HG03439 (cell line): Measurements from ENCODE around the gene LAG3.
"Not testable (repeated sequence)": the region's sequence is repeated elsewhere in the genome, so short reads cannot be mapped to it uniquely, and the experiment has no call there.

ENCODE experiments used
- ATAC-seq: cut with Tn5 transposase; IDR thresholded peaks from one replicate; pipeline ENCODE4 v1.9.1; 2021; ENCODE audit warnings: mild to moderate bottlenecking, moderate library complexity; ENCODE audit not compliant: unreplicated experiment

LAG3 gene

DNA sequence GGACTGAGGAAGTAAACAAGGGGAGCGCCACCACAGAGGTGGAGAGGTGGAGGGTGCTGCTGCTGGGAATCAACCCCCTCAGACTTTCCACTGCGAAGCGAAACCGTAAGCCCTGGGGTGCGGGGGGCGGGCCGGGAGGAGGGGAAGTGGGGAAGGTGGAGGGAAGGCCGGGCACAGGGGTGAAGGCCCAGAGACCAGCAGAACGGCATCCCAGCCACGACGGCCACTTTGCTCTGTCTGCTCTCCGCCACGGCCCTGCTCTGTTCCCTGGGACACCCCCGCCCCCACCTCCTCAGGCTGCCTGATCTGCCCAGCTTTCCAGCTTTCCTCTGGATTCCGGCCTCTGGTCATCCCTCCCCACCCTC lies at the start of gene LAG3:
Gene LAG3, plus strand, starts transcription at position 190 of the 365 bp plus-strand sequence. CDS start 333 bp downstream, outside the sequence.
- no peak for ATAC-seq

DNA sequence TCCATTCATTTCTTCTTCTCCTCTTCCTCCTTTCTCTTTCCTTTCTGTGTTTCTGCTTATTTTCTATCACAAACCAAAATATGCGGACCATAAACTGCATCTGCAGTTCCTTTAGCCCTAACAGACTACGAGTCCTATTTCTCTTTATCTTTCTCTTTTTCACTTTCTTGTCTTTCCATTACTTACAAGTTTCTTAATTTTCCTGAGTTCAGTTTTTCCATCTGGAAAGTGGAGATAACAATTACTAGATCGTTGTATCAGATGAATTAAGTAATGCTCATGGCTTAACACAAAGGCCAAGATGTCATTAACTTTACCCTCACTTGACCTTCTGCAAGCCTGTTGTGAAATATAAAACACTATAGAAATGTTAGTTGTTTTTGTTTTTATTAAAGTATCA lies 49.5 kb upstream of the LAG3 start:
- ATAC-seq: no peak

DNA sequence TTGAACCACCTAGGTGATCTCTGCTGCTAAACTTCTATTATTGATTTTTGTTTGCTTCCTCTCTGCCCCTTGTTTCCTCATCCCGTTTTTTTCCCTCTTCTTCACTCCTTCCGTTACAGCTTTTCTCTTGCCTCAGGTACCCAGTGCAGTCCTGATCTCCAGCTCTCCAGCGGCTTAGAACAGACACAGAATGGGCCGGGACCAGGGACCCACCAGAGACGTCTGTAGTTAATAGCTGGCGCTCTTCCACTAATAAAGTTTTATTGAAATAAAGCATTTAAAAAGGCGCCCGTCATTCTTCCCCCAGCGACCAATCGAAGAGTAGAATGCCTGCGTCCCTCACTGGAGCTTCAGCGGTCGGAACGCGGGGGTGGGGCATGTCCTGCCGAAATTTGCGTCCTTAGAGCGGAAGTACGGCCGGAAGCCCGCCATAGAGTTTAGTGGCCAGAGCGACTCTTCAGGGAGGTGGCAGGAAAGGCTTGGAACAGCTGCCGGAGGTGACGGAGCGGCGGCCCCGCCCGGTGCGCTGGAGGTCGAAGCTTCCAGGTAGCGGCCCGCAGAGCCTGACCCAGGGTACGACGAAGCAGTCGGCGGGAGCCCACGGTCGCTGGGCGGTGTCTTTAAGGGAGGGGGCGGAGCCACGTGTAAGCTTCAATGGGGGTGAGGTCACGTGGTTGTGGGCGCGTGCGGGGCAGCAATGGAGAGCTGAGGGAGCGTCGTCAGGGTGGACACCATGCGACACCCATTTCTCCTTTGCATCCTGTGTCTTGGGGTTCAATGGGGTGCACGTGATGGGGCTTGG lies 48.5 kb upstream of the LAG3 start, which contains the start of gene COPS7A:
Gene COPS7A, plus strand, starts transcription at position 440 of the 802 bp plus-strand sequence. CDS start 611 bp downstream, outside the sequence.
- ATAC-seq: peak; percentile 93

DNA sequence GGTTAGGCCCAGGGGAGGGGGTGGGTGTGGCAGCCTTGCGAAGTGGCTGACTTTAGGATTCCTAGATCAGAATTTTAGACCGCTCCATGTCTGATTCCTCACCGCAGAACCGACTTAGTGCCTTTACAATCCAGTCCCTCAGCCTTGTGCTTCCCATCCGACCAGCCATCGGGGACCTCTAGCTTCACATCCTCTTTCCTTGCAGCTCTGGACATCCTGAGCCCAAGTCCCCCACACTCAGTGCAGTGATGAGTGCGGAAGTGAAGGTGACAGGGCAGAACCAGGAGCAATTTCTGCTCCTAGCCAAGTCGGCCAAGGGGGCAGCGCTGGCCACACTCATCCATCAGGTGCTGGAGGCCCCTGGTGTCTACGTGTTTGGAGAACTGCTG lies 47.9 kb upstream of the LAG3 start:
- ATAC-seq: peak; percentile 17

DNA sequence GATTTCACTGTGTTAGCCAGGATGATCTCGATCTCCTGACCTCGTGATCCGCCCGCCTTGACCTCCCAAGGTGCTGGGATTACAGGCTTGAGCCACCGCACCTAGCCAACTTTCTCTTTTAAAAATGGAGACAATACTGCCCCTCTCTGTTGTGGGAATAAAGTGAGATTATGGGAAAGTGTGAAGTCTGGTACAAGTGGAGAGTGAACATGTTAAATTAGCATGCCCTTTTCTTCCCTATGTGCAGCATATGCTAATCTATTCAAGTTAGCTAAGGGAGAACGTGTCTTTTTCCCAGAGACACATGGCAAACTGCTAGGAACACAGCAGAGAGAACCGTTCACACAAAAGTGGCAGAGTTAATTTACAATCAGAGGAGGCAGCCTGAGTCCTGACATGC lies 47.0 kb upstream of the LAG3 start:
- no peak for ATAC-seq

DNA sequence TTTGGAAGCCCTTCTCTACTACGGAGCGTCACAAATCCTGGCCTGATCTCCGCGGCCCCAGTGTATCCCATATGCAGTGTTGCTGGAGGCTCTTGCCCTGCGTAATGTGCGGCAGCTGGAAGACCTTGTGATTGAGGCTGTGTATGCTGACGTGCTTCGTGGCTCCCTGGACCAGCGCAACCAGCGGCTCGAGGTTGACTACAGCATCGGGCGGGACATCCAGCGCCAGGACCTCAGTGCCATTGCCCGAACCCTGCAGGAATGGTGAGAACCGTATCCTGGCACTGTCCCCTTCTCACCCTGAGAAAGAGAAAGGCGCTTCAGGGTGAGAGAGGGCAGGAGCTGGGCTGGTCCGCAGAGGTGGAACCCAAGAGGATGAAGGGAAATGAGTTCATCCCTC lies 43.1 kb upstream of the LAG3 start:
- no peak for ATAC-seq

DNA sequence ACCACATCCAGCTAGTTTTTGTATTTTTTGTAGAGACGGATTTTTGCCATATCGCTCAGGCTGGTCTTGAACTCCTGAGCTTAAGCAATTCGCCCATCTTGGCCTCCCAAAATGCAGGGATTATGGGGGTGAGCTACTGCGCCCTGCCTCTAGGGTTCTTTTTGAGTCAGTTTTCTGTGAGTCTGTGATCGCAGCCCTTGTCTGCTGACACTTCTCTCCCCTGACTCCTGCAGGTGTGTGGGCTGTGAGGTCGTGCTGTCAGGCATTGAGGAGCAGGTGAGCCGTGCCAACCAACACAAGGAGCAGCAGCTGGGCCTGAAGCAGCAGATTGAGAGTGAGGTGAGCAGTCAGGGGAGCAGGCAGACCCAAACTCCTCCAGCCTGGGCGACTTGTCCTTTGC lies 42.2 kb upstream of the LAG3 start:
- no peak for ATAC-seq

DNA sequence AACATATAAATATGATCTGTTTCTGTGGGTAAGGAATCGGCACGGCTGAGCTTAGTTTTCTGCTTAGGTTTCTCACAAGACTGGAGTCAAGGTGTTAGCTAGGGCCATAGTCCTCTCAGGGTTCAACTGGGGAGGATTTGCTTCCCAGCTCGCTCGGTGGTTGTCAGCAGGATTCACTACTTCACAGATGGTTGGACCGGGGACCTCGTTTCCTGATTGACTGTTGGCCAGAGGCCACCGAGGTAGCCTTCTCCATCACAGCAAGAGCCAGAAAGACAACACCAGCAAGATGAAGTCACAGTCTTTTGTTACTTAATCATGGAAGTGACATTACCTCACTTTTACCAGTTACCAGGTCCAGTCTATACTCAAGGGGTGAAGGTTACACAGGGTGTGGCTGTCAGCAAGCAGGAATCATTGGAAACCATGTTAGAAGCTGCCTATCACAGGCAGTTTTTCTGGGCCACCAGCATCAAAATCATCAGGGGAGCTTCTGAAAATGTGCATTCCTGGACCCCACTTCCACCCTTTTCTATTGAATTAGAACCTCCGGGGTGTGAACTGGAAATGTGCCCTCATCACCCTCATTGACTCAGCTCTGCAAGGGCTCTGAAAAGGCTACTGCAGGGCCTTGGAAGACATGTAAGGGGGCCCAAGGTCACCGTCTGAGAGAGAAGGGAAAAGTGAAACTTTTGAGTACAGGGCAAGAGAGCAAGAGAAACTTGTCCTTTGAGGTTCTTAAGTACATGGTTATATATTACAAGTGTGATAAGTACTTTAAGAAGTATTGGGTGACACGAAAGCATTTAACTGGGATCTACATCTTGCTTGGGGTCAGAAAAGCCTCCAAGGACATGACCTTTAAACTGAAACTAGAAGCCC lies 37.6 kb upstream of the LAG3 start:
- no peak for ATAC-seq

DNA sequence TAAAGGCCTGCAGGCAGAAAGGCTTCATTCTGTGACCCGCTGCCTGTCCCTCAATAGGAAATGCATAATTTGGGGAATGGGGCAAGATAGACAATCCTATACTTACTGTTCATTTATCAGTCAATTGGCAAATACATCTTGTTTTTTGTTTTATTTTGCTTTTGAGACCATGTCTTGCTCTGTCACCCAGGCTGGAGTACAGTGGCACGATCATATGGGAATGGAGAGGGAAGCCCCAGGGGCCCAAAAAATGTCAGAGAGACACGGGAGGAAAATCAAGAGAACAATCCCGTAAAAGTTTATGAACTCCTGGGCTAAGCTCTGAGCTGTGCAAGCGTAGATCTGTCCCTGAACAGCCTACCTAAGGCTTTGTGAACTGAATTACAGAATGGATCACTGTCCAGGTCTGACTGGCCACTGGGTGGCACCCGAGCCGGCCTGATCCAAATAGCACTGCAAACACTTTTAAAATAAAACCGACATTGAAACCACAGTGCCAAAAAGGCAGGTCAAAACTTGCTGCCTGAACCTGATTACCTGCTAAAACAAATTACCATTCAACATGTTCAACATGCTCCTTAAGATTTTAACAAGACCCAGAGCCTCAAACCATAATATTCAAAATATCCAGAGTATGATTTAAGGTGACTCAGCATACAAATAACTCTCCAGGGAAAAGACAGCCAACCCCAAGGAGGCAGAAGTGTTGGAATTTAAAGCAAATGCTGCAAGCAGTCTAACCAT lies 36.7 kb upstream of the LAG3 start:
- ATAC-seq: no peak

DNA sequence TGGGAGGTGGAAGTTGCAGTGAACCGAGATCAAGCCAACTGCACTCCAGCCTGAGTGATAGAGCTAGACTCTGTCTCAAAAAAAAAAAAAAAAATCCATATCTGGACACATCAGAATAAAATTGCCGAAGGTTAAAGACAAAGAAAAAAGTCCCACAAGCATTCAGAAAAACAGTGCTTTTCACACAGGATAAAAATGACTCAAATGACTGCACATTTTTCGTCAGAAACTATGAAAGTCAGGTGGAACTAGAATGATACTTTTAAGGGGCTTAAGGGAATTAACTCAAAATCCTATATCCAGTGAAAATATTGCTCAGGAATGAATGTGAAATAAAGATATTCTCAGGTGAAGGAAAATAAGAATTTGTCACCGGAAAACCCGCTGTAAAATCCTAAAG lies 35.6 kb upstream of the LAG3 start:
- ATAC-seq: no peak

DNA sequence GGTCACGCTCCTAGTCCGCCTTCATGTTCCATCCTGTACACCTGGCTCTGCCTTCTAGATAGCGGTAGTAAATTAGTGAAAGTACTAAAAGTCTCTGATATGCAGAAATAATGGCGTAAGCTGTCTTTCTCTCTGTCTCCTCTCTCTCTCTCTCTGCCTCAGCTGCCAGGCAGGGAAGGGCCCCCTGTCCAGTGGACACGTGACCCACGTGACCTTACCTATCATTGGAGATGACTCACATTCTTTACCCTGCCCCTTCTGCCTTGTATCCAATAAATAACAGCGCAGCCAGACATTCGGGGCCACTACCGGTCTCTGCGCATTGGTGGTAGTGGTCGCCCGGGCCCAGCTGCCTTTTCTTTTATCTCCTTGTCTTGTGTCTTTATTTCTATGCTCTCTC lies 30.2 kb upstream of the LAG3 start:
- ATAC-seq: not testable (repeated sequence)

DNA sequence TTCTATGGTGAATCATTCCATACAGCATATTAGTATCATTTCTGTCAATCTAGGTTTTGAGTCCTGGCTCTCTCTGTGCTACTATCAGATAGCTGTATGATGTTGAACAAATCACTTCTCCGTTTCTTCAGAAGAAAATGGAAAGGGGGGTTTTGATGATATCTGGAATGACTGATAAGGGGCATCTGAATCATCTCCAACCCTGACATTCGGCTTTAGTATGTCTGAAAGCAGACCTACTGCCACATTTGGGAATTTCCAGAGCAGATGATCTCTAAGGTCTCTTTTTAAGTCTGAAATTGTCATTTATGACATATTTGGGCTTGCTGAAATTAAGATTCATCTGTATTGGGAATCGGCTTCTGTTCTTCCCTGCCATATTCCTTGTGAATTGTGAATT lies 29.5 kb upstream of the LAG3 start:
- no peak for ATAC-seq

DNA sequence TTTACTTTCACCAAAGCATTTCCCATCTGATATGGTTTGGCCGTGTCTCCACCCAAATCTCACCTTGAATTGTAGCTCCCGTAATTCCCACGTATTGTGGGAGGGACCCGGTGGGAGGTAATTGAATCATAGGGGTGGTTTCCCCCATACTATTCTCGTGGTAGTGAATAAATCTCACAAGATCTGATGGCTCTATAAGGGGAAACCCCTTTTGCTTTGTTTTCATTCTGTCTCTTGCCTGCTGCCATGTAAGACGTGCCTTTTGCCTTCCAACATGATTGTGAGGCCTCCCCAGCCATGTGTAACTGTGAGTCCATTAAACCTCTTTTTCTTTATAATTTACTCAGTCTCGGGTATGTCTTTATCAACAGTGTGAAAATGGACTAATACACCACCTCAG lies 29.0 kb upstream of the LAG3 start:
- ATAC-seq: not testable (repeated sequence)

DNA sequence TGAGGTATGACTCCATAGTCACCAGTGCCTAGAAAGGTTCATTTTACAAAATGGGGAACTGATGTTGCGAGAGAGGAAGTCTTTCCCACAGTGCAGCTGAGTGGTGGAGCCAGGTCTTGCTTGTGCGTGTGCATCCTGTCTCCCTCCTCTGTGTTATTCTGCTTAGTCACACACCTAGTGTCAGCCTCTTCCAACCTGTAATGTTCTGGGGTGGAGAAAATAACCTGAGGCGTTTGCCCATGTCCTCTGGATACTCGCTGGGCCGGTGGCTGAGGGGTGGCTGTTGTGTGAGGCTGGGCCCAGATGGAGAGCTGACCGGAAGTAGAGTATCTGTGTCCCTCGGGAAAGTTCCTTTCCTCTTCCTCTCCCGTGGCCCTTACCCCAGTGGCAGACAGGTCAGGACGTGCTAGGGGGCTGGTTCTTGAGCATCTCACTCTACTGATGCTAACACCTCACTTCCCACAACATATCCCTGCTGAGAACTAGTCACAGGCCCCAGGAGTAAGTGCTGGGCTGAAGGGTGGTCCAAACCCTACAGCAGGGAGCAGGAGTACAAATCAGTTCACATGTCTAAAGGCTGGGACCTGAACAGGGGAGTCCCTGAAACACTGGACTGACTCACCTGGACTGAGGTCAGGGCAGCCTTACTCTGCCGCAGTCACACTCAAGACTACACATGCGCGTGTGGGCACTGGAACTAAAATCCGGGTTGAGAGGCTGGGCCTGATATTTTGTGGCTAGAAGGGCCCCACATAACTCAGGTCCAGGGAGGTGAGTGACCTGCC lies 26.4 kb upstream of the LAG3 start:
- no peak for ATAC-seq

DNA sequence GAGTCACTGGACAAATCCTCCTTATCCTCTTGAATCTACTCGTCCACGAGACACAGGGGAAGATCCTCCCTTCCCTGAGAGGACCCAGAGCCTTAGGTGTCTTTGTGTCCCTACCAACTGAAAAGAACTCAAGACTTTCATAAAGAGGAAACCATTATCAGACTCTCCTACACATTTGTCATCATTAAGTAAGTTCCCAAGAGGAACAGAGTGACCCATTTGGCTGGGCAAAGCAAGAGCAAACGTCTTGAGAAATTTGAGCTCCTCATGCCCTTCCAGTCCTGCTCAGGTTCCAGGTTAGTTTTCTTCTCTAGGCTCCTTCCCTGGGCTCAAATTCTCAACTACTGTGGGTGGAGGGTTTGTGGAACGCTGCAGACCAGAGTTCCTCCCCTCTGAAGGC lies 25.1 kb upstream of the LAG3 start:
- no peak for ATAC-seq

DNA sequence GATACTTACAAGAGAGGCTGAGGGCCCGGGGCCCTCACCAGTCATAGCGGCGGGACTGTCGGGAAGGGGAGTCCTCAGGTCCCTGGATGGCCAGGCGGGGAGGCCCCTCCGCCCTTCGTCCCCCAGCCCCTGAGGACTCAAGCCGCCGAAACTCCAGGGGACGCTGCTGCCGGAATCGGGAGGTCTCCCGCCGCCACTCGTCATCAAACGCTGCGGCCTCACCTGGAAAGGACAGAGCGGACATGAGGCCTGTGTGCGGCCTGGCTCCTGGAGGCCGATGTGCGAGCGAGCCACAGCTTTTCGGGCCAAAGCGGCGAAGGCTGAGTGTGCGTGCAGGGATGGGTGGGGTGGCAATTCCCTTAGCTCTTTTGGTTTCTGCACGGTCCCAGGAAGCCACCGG lies 23.6 kb upstream of the LAG3 start:
- ATAC-seq: no peak

DNA sequence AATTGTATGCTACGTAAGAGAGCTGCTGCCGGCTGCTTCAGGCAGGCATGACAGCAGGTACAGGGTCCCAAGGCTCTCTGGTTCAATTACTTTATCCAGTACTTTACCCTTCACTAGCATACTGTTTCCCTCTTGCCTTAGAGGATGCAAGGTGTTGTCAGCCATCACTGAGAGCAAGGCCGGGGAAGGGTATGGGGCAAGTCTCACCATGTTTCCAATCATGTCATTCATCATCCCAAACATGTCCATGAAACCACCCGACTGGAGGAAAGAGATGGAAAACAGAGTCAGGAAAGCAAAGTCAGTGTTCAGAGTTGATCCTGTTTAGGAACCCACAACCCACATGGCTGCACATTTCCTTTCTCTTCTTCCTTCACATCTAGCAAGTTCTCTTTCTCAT lies 21.8 kb upstream of the LAG3 start:
- ATAC-seq: no peak

DNA sequence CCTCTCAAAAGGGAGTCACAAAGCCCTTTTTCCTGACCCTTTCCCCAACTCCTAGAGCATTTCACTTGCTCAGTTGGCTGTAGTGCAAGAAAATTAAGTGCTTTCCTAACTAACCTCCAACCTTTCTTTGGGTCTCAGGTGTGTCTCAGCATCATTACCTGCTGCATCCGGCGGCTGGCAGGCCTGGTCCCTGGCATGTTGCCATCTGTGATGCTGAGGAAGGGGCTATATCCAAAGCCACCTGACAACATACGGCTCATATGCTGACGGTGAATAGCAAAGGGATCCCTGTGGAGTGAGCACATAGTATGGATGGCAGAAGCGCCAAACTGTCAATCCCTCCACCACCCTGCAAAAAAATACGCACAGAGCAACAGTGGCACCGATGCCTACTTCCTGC lies 20.6 kb upstream of the LAG3 start:
- ATAC-seq: no peak

DNA sequence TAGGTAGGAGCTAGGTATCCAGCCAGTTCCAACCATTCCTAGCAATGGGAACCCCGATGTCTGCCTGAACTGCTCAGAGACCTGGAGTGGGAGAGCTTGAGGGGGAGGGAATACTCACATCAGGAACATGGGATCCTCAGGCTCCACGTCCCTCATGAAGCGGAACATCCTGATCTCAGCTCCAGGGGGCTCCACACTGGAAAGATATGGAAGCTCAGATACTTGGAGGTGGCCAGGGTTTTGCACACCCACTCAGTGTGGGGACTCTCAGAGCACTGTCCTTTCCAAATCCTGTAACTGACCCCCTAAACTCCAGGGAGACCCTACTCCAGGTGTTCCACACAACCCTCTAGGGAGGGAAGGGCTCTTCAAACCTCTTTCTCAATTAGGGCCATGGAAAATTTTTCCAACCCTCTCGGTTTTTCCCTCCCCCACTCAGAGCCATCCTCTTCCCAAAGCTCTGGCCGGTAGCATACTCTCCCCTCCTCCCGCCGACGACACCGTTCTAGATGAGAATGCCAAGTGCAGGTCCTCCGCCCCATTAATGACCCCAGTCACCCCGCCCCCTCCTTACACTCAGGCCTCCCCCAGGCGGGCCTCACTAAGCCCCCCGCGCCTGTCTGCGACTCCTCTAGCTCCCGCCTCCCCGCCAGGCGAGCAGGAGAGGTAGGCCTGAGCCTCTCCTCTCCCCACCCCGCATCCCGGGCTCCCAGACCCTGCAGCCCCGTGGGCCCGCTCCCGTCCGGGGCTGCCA lies 20.0 kb upstream of the LAG3 start:
- ATAC-seq: no peak
